NCI-H748 (cell line): ENCODE data around the gene ZNF354C.
"Not testable (repeated sequence)": the region's sequence is repeated elsewhere in the genome, so short reads cannot be mapped to it uniquely, and the experiment has no call there.

Experiments
- DNase-seq: peaks from one replicate; lab custom pipeline; 2025; ENCODE audit not compliant: unreplicated experiment; lab: John Stamatoyannopoulos, UW

Gene ZNF354C

DNA sequence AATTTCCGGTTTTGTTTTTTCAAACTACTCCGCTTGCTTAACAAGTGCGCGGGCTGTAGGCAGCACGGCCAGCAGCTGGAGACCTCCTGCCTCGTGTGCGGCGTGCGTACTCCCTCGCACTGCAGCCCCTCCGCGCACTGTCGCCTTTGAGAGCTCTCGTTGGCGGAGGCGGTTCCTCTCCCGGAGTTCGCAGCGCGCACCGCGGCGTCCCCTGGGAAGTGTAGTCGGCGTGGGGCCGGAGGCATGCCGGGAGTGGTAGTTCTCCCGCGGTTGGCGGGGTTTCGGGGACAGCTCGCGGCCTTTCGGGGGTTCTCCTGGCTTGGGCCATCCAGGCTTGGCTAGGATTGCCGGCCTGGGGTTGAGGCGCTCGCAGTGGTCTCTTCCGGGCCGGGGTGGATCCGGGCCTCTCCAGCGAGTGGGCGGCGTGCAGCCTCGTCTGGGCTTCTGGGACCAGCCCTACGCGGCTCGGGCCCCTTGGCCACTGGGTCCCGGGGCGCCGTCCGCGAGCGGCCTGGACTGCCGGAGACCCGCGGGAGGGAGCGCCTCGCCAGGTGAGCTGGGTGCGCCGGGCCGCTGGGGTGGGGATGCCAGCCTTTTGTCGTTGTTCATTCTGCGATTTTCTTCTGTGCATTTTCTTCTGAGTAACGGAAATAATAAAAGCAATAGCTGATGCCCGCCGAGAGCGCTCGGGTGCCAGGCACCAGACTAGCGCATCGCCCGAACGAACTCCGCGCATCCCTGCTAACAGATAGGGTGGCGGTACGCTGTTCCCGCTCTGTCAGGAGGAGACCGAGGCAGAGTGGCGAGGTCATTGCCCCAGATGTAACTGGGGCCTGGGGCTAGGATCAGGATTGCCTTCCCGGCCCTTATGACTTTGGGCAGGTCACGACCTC is at the start of gene ZNF354C:
TSS of gene ZNF354C (plus strand) at position 258 of the 893 bp plus-strand sequence. CDS start 1,696 bp downstream, outside the sequence.
- peak; percentile 84 for DNase-seq

DNA sequence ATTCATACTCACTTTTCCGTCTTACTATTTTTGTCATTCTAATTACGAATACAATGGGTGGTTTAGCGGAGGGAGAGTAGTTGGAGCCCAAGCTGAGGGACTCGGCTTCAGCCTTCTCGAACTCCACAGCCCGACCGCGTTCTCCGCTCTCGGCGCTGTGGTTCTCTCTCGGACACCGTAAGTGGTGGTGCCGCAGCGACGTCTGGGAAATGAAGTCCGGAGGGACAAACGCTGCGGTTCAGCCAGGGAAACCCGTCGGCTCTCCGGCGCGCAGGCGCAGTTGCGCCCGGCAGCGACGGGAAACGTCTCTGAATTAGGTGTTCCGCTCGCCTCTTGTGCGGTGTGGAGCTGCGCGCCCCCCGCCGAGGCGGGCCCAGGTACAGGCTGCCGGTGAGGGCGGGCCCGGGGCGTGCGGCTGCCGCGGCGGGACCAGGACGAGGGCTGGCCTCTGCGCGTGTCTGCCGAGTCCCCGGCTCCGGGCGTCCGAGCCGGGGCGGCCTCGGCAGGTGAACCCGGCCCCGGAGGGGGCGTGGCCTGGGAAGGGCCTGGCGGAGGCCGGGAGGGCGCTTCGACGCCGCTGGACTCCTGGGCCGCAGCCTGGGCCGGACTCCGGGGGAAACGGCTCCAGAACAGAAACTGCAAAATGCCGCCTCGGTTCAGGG is 36.5 kb upstream of the ZNF354C start, which contains the start of gene ZNF879:
TSS of gene ZNF879 (plus strand) at position 277 of the 662 bp plus-strand sequence. CDS start 1,201 bp downstream, outside the sequence.
- DNase-seq, result peak; percentile 98

DNA sequence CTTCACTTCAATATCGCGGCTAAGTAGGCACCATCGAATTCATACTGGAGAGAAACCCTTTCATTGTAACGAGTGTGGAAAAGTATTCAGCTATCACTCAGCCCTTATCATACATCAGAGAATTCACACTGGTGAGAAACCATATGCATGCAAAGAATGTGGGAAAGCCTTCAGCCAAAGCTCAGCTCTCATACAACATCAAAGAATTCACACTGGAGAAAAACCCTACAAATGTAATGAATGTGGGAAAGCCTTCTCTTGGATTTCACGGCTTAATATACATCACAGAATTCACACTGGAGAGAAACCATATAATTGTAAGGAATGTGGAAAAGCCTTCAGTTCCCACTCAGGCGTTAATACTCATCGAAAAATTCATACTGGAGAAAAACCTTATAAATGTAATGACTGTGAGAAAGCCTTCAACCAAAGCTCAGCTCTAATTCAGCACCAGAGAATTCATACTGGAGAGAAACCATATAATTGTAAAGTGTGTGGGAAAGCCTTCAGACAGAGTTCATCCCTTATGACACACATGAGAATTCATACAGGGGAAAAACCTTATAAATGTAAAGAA is 27.1 kb upstream of the ZNF354C start:
- no peak for DNase-seq

DNA sequence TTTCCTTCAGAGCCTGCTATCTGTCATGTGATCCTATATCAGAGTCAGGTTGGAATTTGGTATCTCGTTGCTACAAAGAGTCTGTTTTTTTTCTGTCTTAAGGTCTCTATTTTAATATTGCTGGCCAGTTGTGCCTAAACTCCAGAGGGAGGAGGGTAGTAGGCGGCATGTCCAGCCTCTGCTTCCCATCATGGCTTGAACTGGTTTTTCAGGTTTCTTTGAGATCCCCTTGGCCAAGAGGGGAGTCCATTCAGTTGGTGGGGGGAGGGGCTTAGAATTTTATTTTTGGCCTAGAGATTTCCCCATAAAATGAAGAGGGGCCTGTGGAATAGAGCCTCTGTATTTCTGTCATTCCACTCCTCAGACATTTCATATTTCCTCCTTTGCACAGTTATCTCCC is 15.4 kb upstream of the ZNF354C start:
- DNase-seq, result peak; percentile 35

DNA sequence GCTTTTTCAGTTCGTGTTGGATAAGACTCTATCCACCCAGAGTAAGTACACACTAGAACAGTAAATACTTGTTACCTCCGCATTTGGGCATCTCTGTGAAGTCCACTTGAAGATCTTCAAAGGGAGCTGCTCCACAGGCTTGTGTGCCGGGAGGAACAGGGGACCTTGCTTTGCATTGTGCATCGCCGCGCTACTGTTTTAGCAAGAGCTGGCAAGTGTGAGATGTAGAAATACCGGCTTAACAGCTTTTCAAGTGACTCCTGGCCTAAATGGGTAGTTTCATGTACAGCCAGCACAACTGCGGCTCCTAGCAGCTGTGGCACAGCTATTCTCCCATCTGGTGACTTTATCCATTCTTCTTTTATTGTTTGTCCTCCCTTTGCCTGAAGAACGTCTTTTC is 8.4 kb upstream of the ZNF354C start:
- peak; percentile 57 for DNase-seq

DNA sequence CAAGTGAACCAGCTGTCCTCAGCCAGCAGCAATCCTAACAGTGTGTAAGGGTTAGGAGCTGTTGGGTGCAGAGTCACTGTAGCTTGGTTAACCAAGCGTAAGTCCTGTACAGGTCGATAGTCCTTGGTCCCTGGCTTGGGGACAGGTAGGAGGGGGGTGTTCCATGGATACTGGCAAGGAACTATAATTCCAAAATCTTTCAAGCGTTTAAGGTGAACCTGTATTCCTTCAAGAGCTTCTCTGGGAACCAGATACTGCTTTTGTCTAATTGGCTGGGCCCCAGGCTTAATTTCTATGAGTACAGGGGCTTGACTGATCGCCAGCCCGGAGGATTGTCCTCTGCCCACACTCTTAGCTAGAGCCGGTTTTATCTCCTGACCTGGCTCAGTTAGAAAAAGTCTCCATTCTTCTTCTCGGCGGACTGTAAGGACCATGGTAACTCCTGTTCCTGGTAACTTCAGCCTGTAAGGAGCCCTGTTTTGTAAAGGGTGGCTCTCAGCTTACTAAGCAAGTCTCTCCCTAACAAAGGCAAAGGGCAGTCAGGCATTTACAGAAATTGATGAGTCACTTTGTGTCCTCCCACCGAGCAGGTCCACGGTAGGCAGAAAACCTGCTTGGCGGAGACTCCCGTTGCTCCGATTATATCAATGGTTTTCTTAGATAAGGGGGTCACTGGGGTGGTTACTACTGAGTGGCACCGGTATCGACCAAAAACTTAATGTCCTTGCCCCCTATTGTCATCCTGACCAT is 6.0 kb upstream of the ZNF354C start:
- no peak for DNase-seq

DNA sequence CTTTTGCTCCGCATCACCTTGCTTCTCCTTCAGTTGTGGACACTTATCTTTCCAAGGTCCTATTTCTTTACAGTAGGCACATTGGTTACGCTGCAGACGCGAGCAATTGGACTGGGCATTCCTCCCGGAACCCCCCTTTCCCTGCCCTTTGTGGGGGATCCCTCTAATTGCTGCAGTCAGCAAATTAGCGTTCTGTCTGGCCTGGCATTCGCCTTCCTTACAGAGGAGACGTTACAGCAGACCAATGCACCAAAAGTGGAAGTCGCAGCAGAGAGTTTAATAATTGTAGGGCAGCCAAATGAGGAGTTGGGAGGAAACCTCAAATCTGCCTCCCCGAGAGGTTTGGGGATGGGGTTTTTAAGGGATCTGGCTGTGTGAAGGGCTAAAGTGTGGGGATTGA is 5.3 kb upstream of the ZNF354C start:
- DNase-seq, result no peak

DNA sequence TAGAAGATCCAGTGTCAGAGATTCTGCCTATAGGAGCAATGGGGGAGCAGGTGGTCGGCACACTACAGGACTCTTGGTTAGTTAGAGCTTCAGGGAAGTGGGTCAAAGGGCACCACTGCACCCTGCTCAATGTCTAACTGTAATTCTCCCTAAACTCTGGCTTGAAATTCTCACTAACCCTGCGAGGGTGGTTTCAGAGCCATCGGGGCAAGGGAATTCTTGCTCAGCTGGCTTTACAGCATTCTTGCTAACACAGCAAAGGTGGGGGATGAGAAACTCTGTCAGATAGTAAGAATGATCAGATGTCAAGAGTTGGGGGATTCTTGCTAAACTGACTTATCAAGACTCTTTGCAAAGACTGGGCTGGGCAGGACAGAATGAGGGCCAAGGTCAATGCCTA is 4.7 kb upstream of the ZNF354C start:
- DNase-seq, result no peak

DNA sequence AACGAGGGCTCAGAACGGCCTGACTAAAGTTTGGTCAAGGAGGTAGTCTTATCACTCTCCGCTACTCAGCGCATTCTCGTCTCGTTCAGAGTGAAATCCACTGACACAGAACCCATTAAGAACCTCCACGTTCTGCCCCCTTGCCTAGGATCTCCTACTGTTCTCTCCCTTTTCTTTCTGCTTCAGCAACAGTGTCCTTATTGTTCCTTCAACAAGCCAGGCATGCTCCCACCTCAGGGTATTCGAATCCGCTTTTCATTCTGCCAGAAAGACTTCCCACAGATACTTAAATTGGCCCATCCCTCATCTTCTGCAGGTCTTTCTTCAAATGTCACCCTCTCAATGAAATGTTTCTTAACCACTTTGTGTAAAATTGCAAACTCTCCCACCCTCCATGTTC is 4.3 kb upstream of the ZNF354C start:
- no peak for DNase-seq

DNA sequence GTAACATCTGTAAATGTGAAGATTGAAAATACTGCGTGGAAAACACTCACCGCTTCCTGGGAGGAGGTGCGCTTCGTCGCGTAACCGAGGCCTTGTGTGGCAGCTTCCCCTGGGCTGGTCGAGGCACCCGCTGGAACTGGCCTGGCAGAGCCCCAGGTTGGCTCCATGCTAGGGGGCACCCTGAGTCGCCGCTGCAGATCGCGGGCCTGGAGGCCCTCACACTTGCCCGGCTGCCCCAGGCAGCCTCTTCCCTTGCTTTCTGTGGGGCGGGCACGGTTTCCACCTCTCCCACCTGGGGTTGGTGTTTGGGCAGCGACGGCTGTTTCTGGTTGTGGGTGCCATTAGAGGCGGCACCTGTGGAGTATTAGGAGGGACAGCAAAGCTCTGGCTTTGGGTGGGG is 852 bp downstream of the ZNF354C start:
- DNase-seq, result no peak

DNA sequence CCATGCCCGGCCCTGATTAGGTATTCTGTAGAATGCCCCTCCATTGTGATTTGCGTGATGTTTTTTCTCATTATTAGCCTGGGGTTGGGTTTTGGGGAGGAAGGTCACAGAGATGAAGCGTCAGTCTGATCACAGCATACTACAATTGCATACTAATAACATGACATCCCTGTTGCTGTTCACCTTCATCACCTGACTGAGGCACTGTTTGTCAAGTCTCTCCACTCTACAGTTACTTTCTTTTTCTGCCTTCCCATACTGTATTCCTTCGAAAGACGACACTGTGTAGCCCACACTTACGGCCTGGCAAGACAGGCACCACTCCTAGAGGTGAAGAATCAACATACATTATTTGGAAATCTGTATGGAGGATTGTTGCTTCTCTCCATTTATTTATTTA is 5.5 kb downstream of the ZNF354C start:
- no peak for DNase-seq

DNA sequence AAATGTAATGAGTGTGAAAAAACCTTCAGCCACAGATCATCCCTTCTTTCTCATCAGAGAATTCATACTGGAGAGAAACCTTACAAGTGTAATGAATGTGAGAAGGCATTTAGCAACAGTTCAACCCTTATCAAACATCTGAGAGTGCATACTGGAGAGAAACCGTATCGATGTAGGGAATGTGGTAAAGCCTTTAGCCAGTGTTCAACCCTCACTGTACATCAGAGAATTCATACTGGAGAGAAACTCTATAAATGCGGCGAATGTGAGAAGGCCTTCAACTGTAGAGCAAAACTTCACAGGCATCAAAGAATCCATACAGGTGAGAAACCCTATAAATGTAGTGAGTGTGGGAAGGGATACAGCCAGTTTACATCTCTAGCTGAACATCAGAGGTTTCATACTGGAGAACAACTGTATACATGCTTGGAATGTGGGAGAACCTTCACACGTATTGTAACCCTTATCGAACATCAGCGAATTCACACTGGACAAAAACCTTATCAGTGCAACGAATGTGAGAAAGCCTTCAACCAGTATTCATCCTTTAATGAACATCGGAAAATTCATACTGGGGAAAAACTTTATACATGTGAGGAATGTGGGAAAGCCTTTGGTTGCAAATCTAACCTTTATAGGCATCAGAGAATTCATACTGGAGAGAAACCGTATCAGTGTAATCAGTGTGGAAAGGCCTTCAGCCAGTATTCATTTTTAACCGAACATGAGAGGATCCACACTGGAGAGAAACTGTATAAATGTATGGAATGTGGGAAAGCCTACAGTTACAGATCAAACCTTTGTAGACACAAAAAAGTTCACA is 19.2 kb downstream of the ZNF354C start:
- DNase-seq, result no peak

DNA sequence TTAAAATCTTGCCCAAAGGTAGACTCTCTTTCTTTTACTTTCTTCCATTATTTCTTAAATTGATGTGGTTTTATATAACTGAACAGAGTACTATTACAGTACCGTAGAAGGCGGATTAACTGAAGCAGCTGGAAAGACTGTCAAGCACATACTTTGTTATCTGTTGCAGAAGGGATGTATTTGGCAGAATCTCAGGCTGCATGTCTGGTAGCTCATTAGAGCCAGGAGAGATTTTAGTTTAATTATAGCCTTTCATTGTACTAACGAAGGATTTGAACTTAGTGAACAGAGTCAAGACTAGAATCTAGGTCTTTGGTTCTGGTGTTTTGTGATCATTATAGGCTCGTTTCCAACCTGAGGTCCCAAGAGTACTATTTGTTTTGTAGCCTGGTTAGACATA is 20.6 kb downstream of the ZNF354C start:
- DNase-seq, result no peak

DNA sequence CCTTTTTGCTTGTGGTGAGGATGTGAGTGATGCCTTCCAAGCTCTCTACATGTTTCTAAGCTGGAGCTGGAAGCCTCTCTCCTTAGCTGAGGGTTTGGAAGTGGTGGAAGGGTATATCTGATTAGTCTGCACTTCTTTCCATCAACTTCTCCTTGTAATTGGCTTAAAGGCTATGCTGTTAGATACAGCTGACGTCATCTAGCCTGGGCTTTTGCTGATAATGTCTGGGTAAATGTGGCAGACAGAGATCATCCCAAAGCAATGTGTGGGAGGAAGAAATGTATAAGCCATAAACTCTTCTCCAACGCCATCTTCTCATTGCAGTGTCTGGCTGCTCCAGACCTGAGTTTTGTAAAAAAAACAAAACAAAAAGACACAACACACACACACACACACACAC is 29.3 kb downstream of the ZNF354C start:
- DNase-seq, result no peak

DNA sequence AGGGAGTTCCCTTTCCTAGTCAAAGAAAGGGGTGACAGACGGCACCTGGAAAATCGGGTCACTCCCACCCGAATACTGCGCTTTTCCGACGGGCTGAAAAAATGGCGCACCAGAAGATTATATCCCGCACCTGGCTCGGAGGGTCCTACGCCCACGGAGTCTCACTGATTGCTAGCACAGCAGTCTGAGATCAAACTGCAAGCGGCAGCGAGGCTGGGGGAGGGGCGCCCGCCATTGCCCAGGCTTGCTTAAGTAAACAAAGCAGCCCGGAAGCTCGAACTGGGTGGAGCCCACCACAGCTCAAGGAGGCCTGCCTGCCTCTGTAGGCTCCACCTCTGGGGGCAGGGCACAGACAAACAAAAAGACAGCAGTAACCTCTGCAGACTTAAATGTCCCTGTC is 41.1 kb downstream of the ZNF354C start:
- DNase-seq, result not testable (repeated sequence)

DNA sequence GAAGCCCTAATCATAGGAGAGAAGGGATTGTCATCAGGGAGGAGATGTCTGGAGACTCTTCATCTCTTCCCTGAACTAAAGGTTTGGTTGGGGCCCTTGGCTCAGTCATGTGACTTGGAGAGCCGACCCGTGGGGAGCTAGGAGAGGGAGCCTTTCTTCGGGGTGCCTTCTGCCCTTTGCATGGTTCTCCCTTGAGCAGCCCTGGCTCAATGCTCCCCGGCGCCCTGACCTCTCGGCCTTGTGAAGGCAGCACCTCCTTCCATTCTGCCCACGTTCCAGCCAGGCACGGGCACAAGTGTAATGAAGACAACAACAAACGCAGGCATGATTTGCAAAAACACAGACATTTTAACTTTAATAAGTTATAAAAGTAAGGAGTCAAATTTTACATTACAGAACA is 50.4 kb downstream of the ZNF354C start:
- DNase-seq, result no peak

DNA sequence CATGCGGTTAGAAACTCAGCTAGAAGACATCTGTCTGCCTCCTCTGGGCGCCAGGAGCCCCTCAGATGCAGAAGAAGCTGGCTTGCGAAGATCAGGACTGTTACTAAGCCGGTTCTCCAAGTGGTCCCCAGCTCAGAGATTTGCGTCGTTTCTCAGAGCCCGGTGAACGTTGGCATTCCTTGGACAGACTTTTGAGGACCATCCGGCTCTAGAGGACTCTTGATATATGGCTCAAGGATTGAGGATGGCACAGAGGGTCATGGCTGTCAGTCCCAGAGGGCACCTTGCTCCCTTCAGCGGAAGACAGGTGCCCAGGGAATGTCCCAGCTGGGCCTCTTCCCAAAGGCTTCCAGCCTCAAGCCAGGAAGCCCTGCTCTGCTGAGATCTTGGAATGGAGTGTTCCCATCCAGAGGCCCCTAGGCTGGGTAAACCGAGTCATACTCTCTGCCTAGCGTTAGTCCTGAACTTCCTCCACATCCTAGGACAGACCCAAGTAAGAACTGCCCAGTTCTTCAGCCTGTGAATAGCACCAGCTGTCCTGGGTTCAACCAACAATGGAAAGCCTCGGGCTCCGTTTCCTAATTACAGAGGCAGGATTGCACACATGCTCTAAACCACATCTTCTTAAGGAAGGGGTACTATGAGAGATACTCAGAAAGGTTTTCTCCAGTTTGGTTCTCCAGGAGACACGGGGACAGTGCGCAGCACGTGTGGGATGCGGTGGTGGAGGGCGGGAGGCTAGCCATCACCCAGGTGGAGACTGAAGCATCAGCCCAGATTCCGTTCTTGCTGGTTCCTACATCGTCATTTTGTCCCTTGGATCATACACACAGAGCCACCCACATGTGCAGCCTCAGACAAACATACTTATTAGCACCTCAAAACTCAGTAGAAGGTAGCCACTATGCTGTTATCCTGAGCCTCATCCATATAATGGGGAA is 51.4 kb downstream of the ZNF354C start:
- DNase-seq, result no peak

DNA sequence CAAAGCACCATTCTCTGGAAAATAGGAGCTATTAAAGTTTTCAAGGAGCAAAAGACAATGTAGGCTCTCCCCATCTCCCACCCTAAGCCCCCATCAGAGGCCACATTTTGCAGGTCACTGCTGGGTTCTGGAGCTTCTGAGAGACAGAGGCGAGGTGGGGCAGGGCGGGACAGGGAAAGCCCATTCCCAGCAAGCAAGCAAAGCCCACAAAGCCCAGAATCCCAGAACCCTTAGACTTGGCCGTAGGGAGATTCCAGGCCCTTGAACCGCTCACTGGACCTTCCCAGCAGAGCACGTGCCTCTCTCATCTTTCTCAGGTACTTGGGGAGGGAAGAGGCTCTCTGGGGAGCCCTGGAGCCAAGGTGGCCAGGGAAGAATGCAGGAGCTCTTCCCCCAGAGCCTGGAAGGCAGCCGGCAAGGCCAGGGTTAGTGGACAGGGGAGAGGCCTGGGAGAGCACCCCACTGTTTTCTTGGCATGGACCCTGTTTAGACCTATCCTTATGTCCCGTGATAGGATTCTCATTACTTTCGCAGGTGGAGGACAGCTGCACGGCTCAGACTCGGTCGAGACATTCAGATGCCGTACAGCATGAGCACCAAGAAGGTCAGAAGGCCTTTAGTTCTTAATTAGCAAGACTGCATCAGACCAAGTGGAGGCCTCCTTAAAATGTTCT is 52.4 kb downstream of the ZNF354C start:
- DNase-seq, result no peak

DNA sequence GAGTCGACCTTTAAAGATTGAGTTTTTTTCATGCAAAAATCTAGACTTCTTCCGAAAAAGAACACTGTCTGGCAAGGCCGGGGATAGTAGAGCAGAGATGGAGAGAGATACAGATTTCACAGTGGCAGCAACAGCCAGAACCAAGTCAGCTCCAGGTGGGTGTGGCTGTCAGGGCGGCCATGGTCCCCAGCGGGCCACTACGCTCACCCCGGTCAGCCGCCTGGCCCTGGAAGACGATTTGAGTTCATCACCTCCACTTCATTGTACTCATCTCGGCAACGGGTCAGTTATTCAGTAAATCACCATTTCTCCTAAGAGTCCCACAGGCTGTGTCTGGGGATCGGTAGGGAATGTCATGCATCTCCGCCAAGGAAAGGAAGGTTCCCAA is 53.0 kb downstream of the ZNF354C start:
- no peak for DNase-seq
